ENCODE data around the gene MECP2. TPM values are rescaled to one million over a fixed set of nuclear protein-coding genes. Genes with fewer than 3 reads are reported as not detected.

MECP2 gene
- total RNA-seq, 1 experiment from 2014 or later: 30.6 TPM

DNA sequence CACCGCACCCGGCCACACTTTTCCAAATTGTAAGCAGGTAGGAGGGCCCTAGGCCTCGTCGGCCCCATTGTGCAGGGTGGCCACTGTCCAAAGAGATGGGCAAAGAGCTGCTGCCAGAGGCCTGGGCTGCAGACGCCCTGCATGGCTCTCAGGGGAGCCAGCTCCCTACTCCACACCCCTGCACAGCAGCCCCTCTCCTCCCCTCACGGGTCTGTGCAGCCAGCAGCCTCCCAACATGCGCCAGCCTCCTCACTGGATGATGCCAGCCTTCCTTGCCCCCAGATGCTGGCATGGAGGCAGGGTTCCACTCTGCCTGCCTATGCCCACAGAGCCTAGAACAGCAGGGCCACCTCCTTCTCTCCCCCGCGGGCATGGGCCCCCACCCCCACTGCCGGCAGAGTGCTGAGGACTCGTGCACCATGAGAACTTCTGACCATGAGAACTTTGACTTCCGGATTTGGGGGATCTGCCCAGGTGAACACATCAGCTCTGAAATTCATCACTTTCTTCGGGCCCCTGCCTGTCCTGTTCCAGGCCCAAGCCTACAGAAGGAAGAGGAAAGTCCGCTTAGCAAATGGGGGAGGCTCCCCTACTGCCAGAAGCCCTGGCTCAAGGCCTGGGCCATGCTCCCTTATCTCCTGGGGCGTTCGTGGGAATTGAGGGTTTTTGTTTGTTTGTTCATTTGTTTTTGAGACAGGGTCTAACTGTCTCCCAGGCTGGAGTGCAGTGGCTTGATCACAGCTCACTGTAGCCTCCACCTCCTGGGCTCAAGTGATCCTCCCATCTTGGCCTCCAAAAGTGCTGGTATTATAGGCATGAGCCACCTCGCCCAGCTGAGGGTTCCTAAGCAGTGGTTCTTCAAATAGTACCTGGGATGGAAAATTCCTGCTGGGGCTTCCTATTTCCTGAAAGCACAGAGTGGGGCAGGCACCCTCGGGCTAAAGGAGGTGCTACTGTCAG lies 85.9 kb downstream of the MECP2 start:
- H3K4me3 ChIP-seq (ENCODE audit: low read depth, low read length): no peak overlapping the region
- H3K9me3 Mint-ChIP-seq (ENCODE audit: unreplicated experiment): no peaks in the 10 kb centered on the region
- H3K36me3 ChIP-seq (ENCODE audit: control insufficient read depth, insufficient read depth, low read length): no peaks in the 10 kb centered on the region
- POLR2A ChIA-PET: no interaction called here
- TF ChIP-seq, protein P1, sequence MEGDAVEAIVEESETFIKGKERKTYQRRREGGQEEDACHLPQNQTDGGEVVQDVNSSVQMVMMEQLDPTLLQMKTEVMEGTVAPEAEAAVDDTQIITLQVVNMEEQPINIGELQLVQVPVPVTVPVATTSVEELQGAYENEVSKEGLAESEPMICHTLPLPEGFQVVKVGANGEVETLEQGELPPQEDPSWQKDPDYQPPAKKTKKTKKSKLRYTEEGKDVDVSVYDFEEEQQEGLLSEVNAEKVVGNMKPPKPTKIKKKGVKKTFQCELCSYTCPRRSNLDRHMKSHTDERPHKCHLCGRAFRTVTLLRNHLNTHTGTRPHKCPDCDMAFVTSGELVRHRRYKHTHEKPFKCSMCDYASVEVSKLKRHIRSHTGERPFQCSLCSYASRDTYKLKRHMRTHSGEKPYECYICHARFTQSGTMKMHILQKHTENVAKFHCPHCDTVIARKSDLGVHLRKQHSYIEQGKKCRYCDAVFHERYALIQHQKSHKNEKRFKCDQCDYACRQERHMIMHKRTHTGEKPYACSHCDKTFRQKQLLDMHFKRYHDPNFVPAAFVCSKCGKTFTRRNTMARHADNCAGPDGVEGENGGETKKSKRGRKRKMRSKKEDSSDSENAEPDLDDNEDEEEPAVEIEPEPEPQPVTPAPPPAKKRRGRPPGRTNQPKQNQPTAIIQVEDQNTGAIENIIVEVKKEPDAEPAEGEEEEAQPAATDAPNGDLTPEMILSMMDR (IDR thresholded peaks at IDR 0.05; ENCODE audit: insufficient read depth in 1 of 2, low read depth in 1 of 2, low read length in 1 of 2, severe bottlenecking in 1 of 2, unreplicated experiment in 1 of 2): no peak
- H3K4me3 Mint-ChIP-seq (ENCODE audit: unreplicated experiment): no peak overlapping the region
- no peak overlapping the region for H3K27ac Mint-ChIP-seq (ENCODE audit: unreplicated experiment)
- no TSS peak for BruUV-seq (replicated peaks)
- H3K9me3 ChIP-seq: no peaks in the 10 kb centered on the region
- H3K4me1 Mint-ChIP-seq (ENCODE audit: low read depth, unreplicated experiment): peaks cover 6% of the 10 kb centered on the region
- H3K27me3 Mint-ChIP-seq (ENCODE audit: insufficient read depth, unreplicated experiment): no peaks in the 10 kb centered on the region
- CTCF ChIA-PET: no interaction called here
- H3K36me3 Mint-ChIP-seq (ENCODE audit: insufficient read depth, unreplicated experiment): peaks cover 42% of the 10 kb centered on the region
- intact Hi-C loops (cut with micrococcal nuclease; ENCODE audit: unreplicated experiment): no loop called here
- no peaks in the 10 kb centered on the region for H3K27me3 ChIP-seq (replicated peaks; ENCODE audit: control insufficient read depth, insufficient read depth, low read length)
- DNase-seq: no peak
- H3K4me1 ChIP-seq: no peaks in the 10 kb centered on the region

DNA sequence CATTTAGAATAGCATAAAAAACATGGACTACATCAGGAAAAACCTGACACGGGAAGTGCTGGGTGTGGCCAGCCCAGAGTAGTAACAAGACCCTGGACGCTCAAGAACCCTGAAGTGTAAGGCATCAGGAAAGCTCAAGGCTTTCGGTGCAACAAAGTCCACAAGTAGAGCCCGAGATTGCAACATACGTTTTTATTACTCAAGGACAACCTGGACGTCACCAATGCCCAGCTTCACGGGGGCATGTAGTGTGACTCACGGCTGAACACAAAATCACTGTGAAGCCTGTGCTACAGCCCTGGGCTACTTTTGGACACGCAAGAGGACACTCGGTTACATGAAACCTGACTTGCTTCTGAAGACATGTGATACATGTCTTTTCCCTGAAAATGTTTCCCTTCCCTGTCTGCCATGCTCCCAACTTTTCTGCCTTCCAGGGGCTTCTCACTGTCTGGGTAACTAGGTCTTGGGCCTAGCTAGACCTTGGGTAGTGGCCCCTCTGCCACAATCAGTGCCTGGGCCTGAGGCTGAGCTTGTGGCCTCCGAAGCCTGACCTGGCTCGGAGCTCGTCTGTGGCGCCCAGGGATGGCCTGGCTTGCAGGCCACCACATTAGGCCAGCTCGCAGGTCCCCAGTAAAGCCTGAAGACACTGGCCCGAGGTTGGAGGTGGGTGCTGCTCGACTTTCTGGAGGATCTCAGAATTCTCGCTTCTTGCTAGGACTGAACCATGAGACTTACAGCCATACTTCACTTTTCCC lies 87.0 kb downstream of the MECP2 start:
- H3K9me3 ChIP-seq: no peaks in the 10 kb centered on the region
- TF ChIP-seq, protein P1 (IDR thresholded peaks at IDR 0.05; ENCODE audit: insufficient read depth in 1 of 2, low read depth in 1 of 2, low read length in 1 of 2, severe bottlenecking in 1 of 2, unreplicated experiment in 1 of 2): no peak
- Mint-ChIP-seq H3K9me3 (ENCODE audit: unreplicated experiment) (no peaks in the 10 kb centered on the region), H3K4me1 (ENCODE audit: low read depth, unreplicated experiment) (peaks cover 6% of the 10 kb centered on the region), H3K36me3 (ENCODE audit: insufficient read depth, unreplicated experiment) (peaks cover 34% of the 10 kb centered on the region), H3K27me3 (ENCODE audit: insufficient read depth, unreplicated experiment) (no peaks in the 10 kb centered on the region), H3K4me3 (ENCODE audit: unreplicated experiment) (no peak overlapping the region), H3K27ac (ENCODE audit: unreplicated experiment) (no peak overlapping the region)
- ChIA-PET CTCF (no interaction called here), POLR2A (no interaction called here)
- no peak for DNase-seq
- no peak overlapping the region for H3K4me3 ChIP-seq (ENCODE audit: low read depth, low read length)
- no peaks in the 10 kb centered on the region for H3K36me3 ChIP-seq (ENCODE audit: control insufficient read depth, insufficient read depth, low read length)
- H3K27me3 ChIP-seq (replicated peaks; ENCODE audit: control insufficient read depth, insufficient read depth, low read length): no peaks in the 10 kb centered on the region
- TSS peak; percentile 73 for BruUV-seq (replicated peaks)
- H3K4me1 ChIP-seq: no peaks in the 10 kb centered on the region
- intact Hi-C loops (cut with micrococcal nuclease; ENCODE audit: unreplicated experiment): no loop called here

DNA sequence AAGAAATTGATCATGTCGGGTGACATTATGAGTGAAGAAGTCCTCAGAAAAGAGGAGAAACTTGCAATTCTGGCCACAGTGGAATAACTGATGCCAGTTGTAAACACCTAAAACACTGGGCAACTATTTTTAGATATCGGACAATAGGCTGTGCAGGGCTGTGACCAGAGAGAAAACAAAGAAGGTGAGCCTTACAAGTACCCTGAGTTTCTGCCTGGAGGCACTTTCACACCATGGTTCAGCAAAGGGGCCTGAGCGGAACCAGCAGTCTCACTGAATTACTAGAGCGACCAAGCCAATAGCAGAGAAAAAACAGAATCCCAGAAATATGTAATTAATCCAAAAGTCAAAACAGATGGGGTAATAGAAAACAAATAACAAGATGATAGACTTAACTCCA lies 89.0 kb downstream of the MECP2 start:
- H3K4me3 ChIP-seq (ENCODE audit: low read depth, low read length): no peak overlapping the region
- no peaks in the 10 kb centered on the region for H3K4me1 ChIP-seq
- ChIA-PET CTCF (no interaction called here), POLR2A (no interaction called here)
- Mint-ChIP-seq H3K36me3 (ENCODE audit: insufficient read depth, unreplicated experiment) (peaks cover 28% of the 10 kb centered on the region), H3K4me1 (ENCODE audit: low read depth, unreplicated experiment) (peaks cover 6% of the 10 kb centered on the region), H3K9me3 (ENCODE audit: unreplicated experiment) (no peaks in the 10 kb centered on the region), H3K4me3 (ENCODE audit: unreplicated experiment) (no peak overlapping the region), H3K27ac (ENCODE audit: unreplicated experiment) (no peak overlapping the region), H3K27me3 (ENCODE audit: insufficient read depth, unreplicated experiment) (no peaks in the 10 kb centered on the region)
- intact Hi-C loops (cut with micrococcal nuclease; ENCODE audit: unreplicated experiment): no loop called here
- H3K9me3 ChIP-seq: no peaks in the 10 kb centered on the region
- TF ChIP-seq, protein P1 (IDR thresholded peaks at IDR 0.05; ENCODE audit: insufficient read depth in 1 of 2, low read depth in 1 of 2, low read length in 1 of 2, severe bottlenecking in 1 of 2, unreplicated experiment in 1 of 2): no peak
- no peak for DNase-seq
- H3K36me3 ChIP-seq (ENCODE audit: control insufficient read depth, insufficient read depth, low read length): no peaks in the 10 kb centered on the region
- BruUV-seq (replicated peaks): no TSS peak
- H3K27me3 ChIP-seq (replicated peaks; ENCODE audit: control insufficient read depth, insufficient read depth, low read length): no peaks in the 10 kb centered on the region

Data from Caco-2 (cell line).